ENCODE data around the gene MDK.
A peak's percentile ranks its signal among the peaks of the same experiment; 100 is the strongest.
"Not testable (repeated sequence)": the region's sequence is repeated elsewhere in the genome, so short reads cannot be mapped to it uniquely, and the experiment has no call there.

The MDK gene

GRCh38 chr11:46367916-46368267 lies 13.6 kb upstream of the MDK start:
- H3K4me1 ChIP-seq (ENCODE audit: control insufficient read depth, low read length): peaks cover 7% of the 10 kb centered on the region
- peaks cover 6% of the 10 kb centered on the region; the same call in 1 of the 2 replicates for H4K20me1 ChIP-seq (ENCODE audit: control insufficient read depth, insufficient read depth, low read depth, low read length)
- no peak overlapping the region for H3K27ac ChIP-seq (ENCODE audit: low read depth, low read length)

DNA sequence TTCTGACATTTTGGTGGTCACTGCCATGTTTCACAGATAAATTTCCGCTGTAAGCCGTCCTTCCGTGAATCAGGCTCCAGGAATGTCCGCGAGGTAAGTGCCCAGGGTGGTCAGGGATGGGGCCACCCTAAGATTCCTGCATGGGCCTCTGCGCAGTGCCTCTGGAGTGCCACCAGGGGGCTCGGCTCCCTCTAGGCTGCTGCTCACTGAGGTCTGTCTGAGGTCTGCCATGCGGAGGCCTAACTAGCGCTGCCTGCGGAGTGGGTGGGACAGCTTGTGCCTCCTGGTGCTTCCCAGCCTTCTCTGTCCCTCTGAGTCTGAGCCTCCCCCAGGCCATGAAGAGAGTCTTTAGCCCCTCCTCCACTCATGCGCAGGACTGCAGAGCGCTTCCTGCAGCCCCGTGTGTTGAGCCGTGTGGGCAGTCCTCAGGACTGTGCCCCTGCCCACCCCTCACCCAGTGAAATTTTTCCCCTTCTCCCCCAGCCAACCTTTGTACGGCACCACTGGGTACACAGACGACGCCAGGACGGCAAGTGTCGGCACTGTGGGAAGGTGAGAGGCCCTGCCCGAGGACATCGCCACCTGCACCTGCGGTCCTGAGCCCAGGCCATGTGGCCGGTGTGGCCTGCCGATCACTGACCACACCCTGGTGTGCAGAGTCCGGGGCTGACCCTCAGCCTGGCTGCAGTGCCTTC lies 11.9 kb upstream of the MDK start:
- no peaks in the 10 kb centered on the region for H3F3A ChIP-seq (ENCODE audit: control insufficient read depth, insufficient read depth)
- TF ChIP-seq CTCF (IDR thresholded peaks at IDR 0.05; ENCODE audit: low read depth, low read length, poor library complexity, severe bottlenecking) (peak; percentile 81), EZH2phosphoT487 (IDR thresholded peaks at IDR 0.05; ENCODE audit: borderline replicate concordance, low read length) (no peak)
- no peak overlapping the region for H3K4me2 ChIP-seq (ENCODE audit: low read length)
- H4K20me1 ChIP-seq (ENCODE audit: control insufficient read depth, insufficient read depth, low read depth, low read length): peaks cover 6% of the 10 kb centered on the region; the same call in 1 of the 2 replicates
- no peaks in the 10 kb centered on the region for H3K9me3 ChIP-seq (ENCODE audit: control insufficient read depth, insufficient read depth, low read length)
- H3K4me3 ChIP-seq (ENCODE audit: low read length): no peak overlapping the region
- H3K36me3 ChIP-seq (ENCODE audit: control insufficient read depth, low read length): peaks cover 27% of the 10 kb centered on the region
- H3K27me3 ChIP-seq (ENCODE audit: control insufficient read depth, low read length): no peaks in the 10 kb centered on the region
- H3K4me1 ChIP-seq (ENCODE audit: control insufficient read depth, low read length): peaks cover 5% of the 10 kb centered on the region; the same call in 1 of the 2 replicates
- H3K9me2 ChIP-seq (replicated peaks; ENCODE audit: control insufficient read depth, low read length): no peaks in the 10 kb centered on the region
- peaks cover 4% of the 10 kb centered on the region; the same call in 1 of the 2 replicates for H3K79me2 ChIP-seq (ENCODE audit: control insufficient read depth, low read length)
- no peak overlapping the region for H3K27ac ChIP-seq (ENCODE audit: low read depth, low read length)

More at GRCh38 chr11:46367916-46368267, 13.6 kb upstream of the MDK start:
- H3K9me3 ChIP-seq (ENCODE audit: control insufficient read depth, insufficient read depth, low read length): no peaks in the 10 kb centered on the region
- H3K79me2 ChIP-seq (ENCODE audit: control insufficient read depth, low read length): peaks cover 17% of the 10 kb centered on the region
- H3K9me2 ChIP-seq (replicated peaks; ENCODE audit: control insufficient read depth, low read length): no peaks in the 10 kb centered on the region
- no peaks in the 10 kb centered on the region for H3K27me3 ChIP-seq (ENCODE audit: control insufficient read depth, low read length)
- peak; percentile 2 for TF ChIP-seq CTCF (IDR thresholded peaks at IDR 0.05; ENCODE audit: low read depth, low read length, poor library complexity, severe bottlenecking)
- TF ChIP-seq EZH2phosphoT487 (IDR thresholded peaks at IDR 0.05; ENCODE audit: borderline replicate concordance, low read length): no peak
- no peak overlapping the region for H3K4me3 ChIP-seq (ENCODE audit: low read length)
- H3K4me2 ChIP-seq (ENCODE audit: low read length): no peak overlapping the region
- H3K36me3 ChIP-seq (ENCODE audit: control insufficient read depth, low read length): peaks cover 24% of the 10 kb centered on the region
- no peaks in the 10 kb centered on the region for H3F3A ChIP-seq (ENCODE audit: control insufficient read depth, insufficient read depth)

- Histone ChIP-seq H4K20me1 (ENCODE audit: control insufficient read depth, insufficient read depth, low read depth, low read length) (peaks cover 6% of the 10 kb centered on the region; the same call in 1 of the 2 replicates), H3K4me2 (ENCODE audit: low read length) (no peak overlapping the region), H3K36me3 (ENCODE audit: control insufficient read depth, low read length) (peaks cover 29% of the 10 kb centered on the region), H3K27ac (ENCODE audit: low read depth, low read length) (no peak overlapping the region), H3F3A (ENCODE audit: control insufficient read depth, insufficient read depth) (no peaks in the 10 kb centered on the region), H3K4me3 (ENCODE audit: low read length) (no peak overlapping the region), H3K9me2 (replicated peaks; ENCODE audit: control insufficient read depth, low read length) (no peaks in the 10 kb centered on the region), H3K9me3 (ENCODE audit: control insufficient read depth, insufficient read depth, low read length) (no peaks in the 10 kb centered on the region), H3K4me1 (ENCODE audit: control insufficient read depth, low read length) (peaks cover 5% of the 10 kb centered on the region; the same call in 1 of the 2 replicates), H3K79me2 (ENCODE audit: control insufficient read depth, low read length) (no peaks in the 10 kb centered on the region), H3K27me3 (ENCODE audit: control insufficient read depth, low read length) (no peaks in the 10 kb centered on the region)
- no peak for TF ChIP-seq CTCF (IDR thresholded peaks at IDR 0.05; ENCODE audit: low read depth, low read length, poor library complexity, severe bottlenecking)
- no peak for TF ChIP-seq EZH2phosphoT487 (IDR thresholded peaks at IDR 0.05; ENCODE audit: borderline replicate concordance, low read length)
Observed at GRCh38 chr11:46370253-46370652, 11.2 kb upstream of the MDK start.

GRCh38 chr11:46371262-46371661 lies 10.2 kb upstream of the MDK start:
- not testable (repeated sequence) for H3K9me2 ChIP-seq (replicated peaks; ENCODE audit: control insufficient read depth, low read length); H3K4me2 ChIP-seq (ENCODE audit: low read length); H3K79me2 ChIP-seq (ENCODE audit: control insufficient read depth, low read length); H3K27me3 ChIP-seq (ENCODE audit: control insufficient read depth, low read length); H3K27ac ChIP-seq (ENCODE audit: low read depth, low read length); H3K9me3 ChIP-seq (ENCODE audit: control insufficient read depth, insufficient read depth, low read length); H4K20me1 ChIP-seq (ENCODE audit: control insufficient read depth, insufficient read depth, low read depth, low read length); H3K4me3 ChIP-seq (ENCODE audit: low read length); H3F3A ChIP-seq (ENCODE audit: control insufficient read depth, insufficient read depth); H3K4me1 ChIP-seq (ENCODE audit: control insufficient read depth, low read length)
- H3K36me3 ChIP-seq (ENCODE audit: control insufficient read depth, low read length): peaks cover 36% of the 10 kb centered on the region
